Liver (tissue), 9 donors: ENCODE measurements around the gene AMER2. TPM values are rescaled to one million over a fixed set of nuclear protein-coding genes. Genes with fewer than 3 reads are reported as not detected.

Source experiments
- DNase-seq: peaks from one replicate; pipeline ENCODE4 v3.0.0-alpha.2; 2017; ENCODE audit warnings: low spot score
- H3K27ac ChIP-seq, 2 donors: one replicate each; pipeline ENCODE4 v1.7.0; 2013; ENCODE audit warnings: inconsistent platforms in 2 of 2, low read length in 2 of 2, control low read depth in 1 of 2, low read depth in 1 of 2, mild to moderate bottlenecking in 1 of 2
- H3K27me3 ChIP-seq, 4 donors: one replicate each; pipeline versions ENCODE4 v1.6.1 to v1.7.0; 2013; ENCODE audit warnings: low read length in 3 of 4, inconsistent platforms in 1 of 4, mild to moderate bottlenecking in 1 of 4, moderate library complexity in 1 of 4; ENCODE audit not compliant: control insufficient read depth in 4 of 4, insufficient read depth in 4 of 4
- H3K36me3 ChIP-seq, 4 donors: one replicate each; pipeline versions ENCODE4 v1.6.1 to v1.7.0; 2013; ENCODE audit warnings: low read length in 3 of 4, mild to moderate bottlenecking in 3 of 4, low read depth in 1 of 4, moderate library complexity in 1 of 4; ENCODE audit not compliant: control insufficient read depth in 4 of 4, insufficient read depth in 3 of 4
- H3K4me1 ChIP-seq, 4 donors: one replicate each; pipeline versions ENCODE4 v1.6.1 to v1.7.0; 2013; ENCODE audit warnings: low read length in 3 of 4, mild to moderate bottlenecking in 3 of 4, moderate library complexity in 1 of 4; ENCODE audit not compliant: control insufficient read depth in 4 of 4, insufficient read depth in 4 of 4
- H3K4me3 ChIP-seq, 3 donors: one replicate each; pipeline versions ENCODE4 v1.6.1 to v1.7.0; 2013; ENCODE audit warnings: low read length in 3 of 3, control low read depth in 1 of 3, low read depth in 1 of 3, mild to moderate bottlenecking in 1 of 3
- H3K9ac ChIP-seq, 2 donors: one replicate each; pipeline ENCODE4 v1.7.0; 2013; ENCODE audit warnings: low read length in 2 of 2, mild to moderate bottlenecking in 2 of 2, moderate library complexity in 2 of 2, control low read depth in 1 of 2, low read depth in 1 of 2
- H3K9me3 ChIP-seq, 4 donors: one replicate each; pipeline versions ENCODE4 v1.6.1 to v1.7.0; 2013; ENCODE audit warnings: low read length in 3 of 4; ENCODE audit not compliant: control insufficient read depth in 4 of 4
- EGR1 ChIP-seq, 2 donors: IDR thresholded peaks; 2 replicates each; pipeline ENCODE4 v1.6.1; 2016 to 2018; ENCODE audit warnings: antibody characterized with exemption in 2 of 2, low read depth in 2 of 2
- FOXA1 ChIP-seq: IDR thresholded peaks from 2 replicates; pipeline ENCODE4 v1.6.1; 2016; ENCODE audit warnings: antibody characterized with exemption
- FOXA2 ChIP-seq: IDR thresholded peaks from 2 replicates; pipeline ENCODE4 v1.6.1; 2016; ENCODE audit warnings: antibody characterized with exemption
- GABPA ChIP-seq, 2 donors: IDR thresholded peaks in 1 of 2; conservative IDR thresholded peaks in 1 of 2; 2 replicates each; pipeline ENCODE4 v1.6.1; 2016; ENCODE audit warnings: antibody characterized with exemption in 2 of 2, mild to moderate bottlenecking in 1 of 2, moderate library complexity in 1 of 2
- HNF4A ChIP-seq, 2 donors: conservative IDR thresholded peaks; 2 replicates each; pipeline ENCODE4 v1.6.1; 2016; ENCODE audit warnings: antibody characterized with exemption in 2 of 2, mild to moderate bottlenecking in 2 of 2
- HNF4G ChIP-seq: IDR thresholded peaks from 2 replicates; pipeline ENCODE4 v1.6.1; 2016; ENCODE audit warnings: antibody characterized with exemption
- JUND ChIP-seq, 2 donors: IDR thresholded peaks; 2 replicates each; pipeline ENCODE4 v1.6.1; 2016; ENCODE audit warnings: antibody characterized with exemption in 2 of 2
- NR2F2 ChIP-seq: IDR thresholded peaks from 2 replicates; pipeline ENCODE4 v1.6.1; 2016; ENCODE audit warnings: antibody characterized with exemption
- RAD21 ChIP-seq, 2 donors: IDR thresholded peaks; 2 replicates each; pipeline ENCODE4 v1.6.1; 2016; ENCODE audit warnings: antibody characterized with exemption in 2 of 2, mild to moderate bottlenecking in 2 of 2
- RXRA ChIP-seq, 2 donors: IDR thresholded peaks; 2 replicates each; pipeline ENCODE4 v1.6.1; 2017 to 2018; ENCODE audit warnings: antibody characterized with exemption in 2 of 2, mild to moderate bottlenecking in 1 of 2
- SP1 ChIP-seq: IDR thresholded peaks from 2 replicates; pipeline ENCODE4 v1.6.1; 2018; ENCODE audit warnings: antibody characterized with exemption, mild to moderate bottlenecking
- TAF1 ChIP-seq: conservative IDR thresholded peaks from 2 replicates; pipeline ENCODE4 v1.6.1; 2016; ENCODE audit warnings: antibody characterized with exemption, mild to moderate bottlenecking
- YY1 ChIP-seq: IDR thresholded peaks from 2 replicates; pipeline ENCODE4 v1.6.1; 2016; ENCODE audit warnings: antibody characterized with exemption, mild to moderate bottlenecking
- WGBS: extraction: QIAGEN DNeasy Blood & Tissue Kit; methylation state at CpG from one replicate; pipeline ENCODE4 v1.1.7; 2013; 5-methylcytosine and 5-hydroxymethylcytosine counted together
- polyA plus RNA-seq, 2 donors: library from polyadenylated mRNA; stranded (reverse) in 1 of 2; unstranded in 1 of 2; fragments of 200-250 nt in 1 of 2; fragments of >200 nt in 1 of 2; fragmentation: Nextera tagmentation in 1 of 2; extraction: Ambion mirVana in 1 of 2; gene quantifications; one replicate each; pipeline versions ENCODE4 v1.2.1 to v1.2.3, GENCODE V29; 2013 to 2015
- total RNA-seq, 2 donors: library from RNA; depleted of rRNA; stranded (reverse); fragments of >200 nt; gene quantifications; one replicate each; pipeline ENCODE4 v1.2.3, GENCODE V29; 2014
- TF ChIP-seq, protein P1 (sequence below): IDR thresholded peaks from 2 replicates; pipeline ENCODE4 v1.6.1; 2016; ENCODE audit warnings: antibody characterized with exemption
- TF ChIP-seq, protein P2 (sequence below): IDR thresholded peaks from 2 replicates; pipeline ENCODE4 v1.6.1; 2016; ENCODE audit warnings: antibody characterized with exemption
- TF ChIP-seq, protein P3 (sequence below): IDR thresholded peaks from 2 replicates; pipeline ENCODE4 v1.6.1; 2016; ENCODE audit warnings: antibody characterized with exemption
- TF ChIP-seq, protein P4 (sequence below): IDR thresholded peaks from 2 replicates; pipeline ENCODE4 v1.6.1; 2016; ENCODE audit warnings: antibody characterized with exemption, mild to moderate bottlenecking
- TF ChIP-seq, protein P5 (sequence below): fragments of 150-350 bp; IDR thresholded peaks from 2 replicates; pipeline ENCODE4 v1.5.1; 2017; ENCODE audit warnings: improper control_type of control experiment, low read depth, low read length; ENCODE audit not compliant: missing input control
- donor health status: healthy.
- donor health status: healthy.
- donor health status: healthy.
- donor health status: healthy.
- donor health status: healthy.

Gene AMER2
- total and polyA plus RNA-seq, 4 donors = not detected

DNA sequence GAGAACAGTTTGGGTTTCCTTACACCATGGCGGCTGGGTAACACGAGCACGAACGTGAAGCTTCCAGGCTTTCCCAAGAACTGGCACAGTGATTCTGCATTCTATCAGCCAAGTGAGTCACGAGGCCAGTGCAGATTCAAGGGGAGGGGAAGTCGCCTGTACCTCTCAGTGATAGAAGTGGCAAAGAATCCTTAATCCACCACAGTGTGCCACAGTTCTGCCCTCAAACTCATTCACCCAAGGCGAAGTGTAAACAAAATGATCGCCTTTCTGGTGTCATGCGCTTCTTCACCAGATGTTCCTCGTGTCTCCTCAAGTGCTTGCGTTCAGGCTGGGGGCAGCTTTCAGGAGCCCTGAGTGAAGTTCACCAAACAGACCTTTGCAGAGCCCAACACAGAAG is 24.9 kb upstream of the AMER2 start:
- Histone ChIP-seq H3K4me1 (no peaks in the 10 kb centered on the region), H3K36me3 (no peaks in the 10 kb centered on the region), H3K9me3 (peaks cover 0 to 2% (median 0%) of the 10 kb centered on the region in 4 donors), H3K9ac (no peak overlapping the region), H3K4me3 (no peak overlapping the region), H3K27me3 (peaks cover 0 to 3% (median 0%) of the 10 kb centered on the region in 4 donors), H3K27ac (no peak overlapping the region)
- TF ChIP-seq RXRA (IDR thresholded peaks at IDR 0.05) (no peak), YY1 (no peak), EGR1 (IDR thresholded peaks at IDR 0.05; ENCODE audit: low read depth in 2 of 2) (no peak), NR2F2 (no peak), GABPA (IDR thresholded peaks at IDR 0.05 in 1 of 2, conservative IDR thresholded peaks at IDR 0.05 in 1 of 2) (no peak), HNF4A (conservative IDR thresholded peaks at IDR 0.05) (no peak), SP1 (no peak), JUND (IDR thresholded peaks at IDR 0.05) (no peak), FOXA1 (no peak), HNF4G (no peak)
- TF ChIP-seq, protein P1, sequence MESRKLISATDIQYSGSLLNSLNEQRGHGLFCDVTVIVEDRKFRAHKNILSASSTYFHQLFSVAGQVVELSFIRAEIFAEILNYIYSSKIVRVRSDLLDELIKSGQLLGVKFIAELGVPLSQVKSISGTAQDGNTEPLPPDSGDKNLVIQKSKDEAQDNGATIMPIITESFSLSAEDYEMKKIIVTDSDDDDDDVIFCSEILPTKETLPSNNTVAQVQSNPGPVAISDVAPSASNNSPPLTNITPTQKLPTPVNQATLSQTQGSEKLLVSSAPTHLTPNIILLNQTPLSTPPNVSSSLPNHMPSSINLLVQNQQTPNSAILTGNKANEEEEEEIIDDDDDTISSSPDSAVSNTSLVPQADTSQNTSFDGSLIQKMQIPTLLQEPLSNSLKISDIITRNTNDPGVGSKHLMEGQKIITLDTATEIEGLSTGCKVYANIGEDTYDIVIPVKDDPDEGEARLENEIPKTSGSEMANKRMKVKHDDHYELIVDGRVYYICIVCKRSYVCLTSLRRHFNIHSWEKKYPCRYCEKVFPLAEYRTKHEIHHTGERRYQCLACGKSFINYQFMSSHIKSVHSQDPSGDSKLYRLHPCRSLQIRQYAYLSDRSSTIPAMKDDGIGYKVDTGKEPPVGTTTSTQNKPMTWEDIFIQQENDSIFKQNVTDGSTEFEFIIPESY = no peak
- TF ChIP-seq, protein P2, sequence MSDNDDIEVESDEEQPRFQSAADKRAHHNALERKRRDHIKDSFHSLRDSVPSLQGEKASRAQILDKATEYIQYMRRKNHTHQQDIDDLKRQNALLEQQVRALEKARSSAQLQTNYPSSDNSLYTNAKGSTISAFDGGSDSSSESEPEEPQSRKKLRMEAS = no peak
- TF ChIP-seq, protein P3, sequence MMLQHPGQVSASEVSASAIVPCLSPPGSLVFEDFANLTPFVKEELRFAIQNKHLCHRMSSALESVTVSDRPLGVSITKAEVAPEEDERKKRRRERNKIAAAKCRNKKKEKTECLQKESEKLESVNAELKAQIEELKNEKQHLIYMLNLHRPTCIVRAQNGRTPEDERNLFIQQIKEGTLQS = no peak
- TF ChIP-seq, protein P4, sequence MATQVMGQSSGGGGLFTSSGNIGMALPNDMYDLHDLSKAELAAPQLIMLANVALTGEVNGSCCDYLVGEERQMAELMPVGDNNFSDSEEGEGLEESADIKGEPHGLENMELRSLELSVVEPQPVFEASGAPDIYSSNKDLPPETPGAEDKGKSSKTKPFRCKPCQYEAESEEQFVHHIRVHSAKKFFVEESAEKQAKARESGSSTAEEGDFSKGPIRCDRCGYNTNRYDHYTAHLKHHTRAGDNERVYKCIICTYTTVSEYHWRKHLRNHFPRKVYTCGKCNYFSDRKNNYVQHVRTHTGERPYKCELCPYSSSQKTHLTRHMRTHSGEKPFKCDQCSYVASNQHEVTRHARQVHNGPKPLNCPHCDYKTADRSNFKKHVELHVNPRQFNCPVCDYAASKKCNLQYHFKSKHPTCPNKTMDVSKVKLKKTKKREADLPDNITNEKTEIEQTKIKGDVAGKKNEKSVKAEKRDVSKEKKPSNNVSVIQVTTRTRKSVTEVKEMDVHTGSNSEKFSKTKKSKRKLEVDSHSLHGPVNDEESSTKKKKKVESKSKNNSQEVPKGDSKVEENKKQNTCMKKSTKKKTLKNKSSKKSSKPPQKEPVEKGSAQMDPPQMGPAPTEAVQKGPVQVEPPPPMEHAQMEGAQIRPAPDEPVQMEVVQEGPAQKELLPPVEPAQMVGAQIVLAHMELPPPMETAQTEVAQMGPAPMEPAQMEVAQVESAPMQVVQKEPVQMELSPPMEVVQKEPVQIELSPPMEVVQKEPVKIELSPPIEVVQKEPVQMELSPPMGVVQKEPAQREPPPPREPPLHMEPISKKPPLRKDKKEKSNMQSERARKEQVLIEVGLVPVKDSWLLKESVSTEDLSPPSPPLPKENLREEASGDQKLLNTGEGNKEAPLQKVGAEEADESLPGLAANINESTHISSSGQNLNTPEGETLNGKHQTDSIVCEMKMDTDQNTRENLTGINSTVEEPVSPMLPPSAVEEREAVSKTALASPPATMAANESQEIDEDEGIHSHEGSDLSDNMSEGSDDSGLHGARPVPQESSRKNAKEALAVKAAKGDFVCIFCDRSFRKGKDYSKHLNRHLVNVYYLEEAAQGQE = no peak
- TF ChIP-seq, protein P5, sequence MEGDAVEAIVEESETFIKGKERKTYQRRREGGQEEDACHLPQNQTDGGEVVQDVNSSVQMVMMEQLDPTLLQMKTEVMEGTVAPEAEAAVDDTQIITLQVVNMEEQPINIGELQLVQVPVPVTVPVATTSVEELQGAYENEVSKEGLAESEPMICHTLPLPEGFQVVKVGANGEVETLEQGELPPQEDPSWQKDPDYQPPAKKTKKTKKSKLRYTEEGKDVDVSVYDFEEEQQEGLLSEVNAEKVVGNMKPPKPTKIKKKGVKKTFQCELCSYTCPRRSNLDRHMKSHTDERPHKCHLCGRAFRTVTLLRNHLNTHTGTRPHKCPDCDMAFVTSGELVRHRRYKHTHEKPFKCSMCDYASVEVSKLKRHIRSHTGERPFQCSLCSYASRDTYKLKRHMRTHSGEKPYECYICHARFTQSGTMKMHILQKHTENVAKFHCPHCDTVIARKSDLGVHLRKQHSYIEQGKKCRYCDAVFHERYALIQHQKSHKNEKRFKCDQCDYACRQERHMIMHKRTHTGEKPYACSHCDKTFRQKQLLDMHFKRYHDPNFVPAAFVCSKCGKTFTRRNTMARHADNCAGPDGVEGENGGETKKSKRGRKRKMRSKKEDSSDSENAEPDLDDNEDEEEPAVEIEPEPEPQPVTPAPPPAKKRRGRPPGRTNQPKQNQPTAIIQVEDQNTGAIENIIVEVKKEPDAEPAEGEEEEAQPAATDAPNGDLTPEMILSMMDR = no peak
- no peak for DNase-seq
- 85% methylated on average over 11 of the region's 11 CpGs for WGBS

DNA sequence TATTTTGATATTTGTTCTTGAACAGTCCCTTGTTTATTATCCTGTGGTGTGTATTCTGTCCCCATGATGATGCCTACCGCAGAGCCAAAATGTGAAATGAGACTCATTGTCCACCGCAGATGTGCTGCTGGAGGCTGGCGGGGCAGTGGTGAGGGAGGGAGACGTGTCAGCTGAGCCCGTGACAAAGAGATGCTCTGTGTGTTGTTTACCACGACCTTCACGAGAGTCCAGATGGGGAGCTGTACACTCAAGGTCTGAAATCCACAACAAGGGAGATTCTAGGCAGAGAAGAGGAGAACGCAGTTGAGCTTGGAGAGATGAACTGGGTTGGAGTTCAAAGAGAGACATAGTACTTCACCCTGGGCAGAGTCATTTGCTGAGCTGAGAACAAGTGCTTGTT is 20.8 kb upstream of the AMER2 start:
- H3K9me3 ChIP-seq = peaks cover 0 to 2% (median 0%) of the 10 kb centered on the region in 4 donors
- no peak overlapping the region for H3K9ac ChIP-seq
- no peak for DNase-seq
- H3K4me1 ChIP-seq = no peaks in the 10 kb centered on the region
- H3K36me3 ChIP-seq = no peaks in the 10 kb centered on the region
- WGBS = 72% methylated on average over 8 of the region's 8 CpGs
- no peak overlapping the region for H3K27ac ChIP-seq
- peaks cover 0 to 3% (median 0%) of the 10 kb centered on the region in 4 donors for H3K27me3 ChIP-seq
- H3K4me3 ChIP-seq = no peak overlapping the region
- TF ChIP-seq, protein P4 = no peak
- no peak for TF ChIP-seq JUND (IDR thresholded peaks at IDR 0.05)
- TF ChIP-seq SP1 = no peak
- no peak for TF ChIP-seq EGR1 (IDR thresholded peaks at IDR 0.05; ENCODE audit: low read depth in 2 of 2)
- TF ChIP-seq RXRA (IDR thresholded peaks at IDR 0.05) = no peak
- no peak for TF ChIP-seq GABPA (IDR thresholded peaks at IDR 0.05 in 1 of 2, conservative IDR thresholded peaks at IDR 0.05 in 1 of 2)
- no peak for TF ChIP-seq TAF1
- TF ChIP-seq FOXA2 = no peak
- no peak for TF ChIP-seq HNF4G
- TF ChIP-seq, protein P3 = no peak
- TF ChIP-seq RAD21 (IDR thresholded peaks at IDR 0.05) = no peak
- no peak for TF ChIP-seq YY1
- TF ChIP-seq, protein P2 = no peak
- no peak for TF ChIP-seq FOXA1
- TF ChIP-seq HNF4A (conservative IDR thresholded peaks at IDR 0.05) = no peak
